Smooth muscle cell (in vitro differentiated cells): ENCODE measurements around the gene ZNF835. TPM values are rescaled to one million over a fixed set of nuclear protein-coding genes. Genes with fewer than 3 reads are reported as not detected.

ENCODE experiments used
- DNase-seq: peaks from one replicate; lab custom pipeline; 2025; ENCODE audit not compliant: unreplicated experiment; lab: John Stamatoyannopoulos, UW
- H2AFZ ChIP-seq: fragments of 200-600 bp; sonication (generic); 2 replicates; pipeline ENCODE4 v1.6.0; 2016; ENCODE audit warnings: antibody characterized with exemption, low read depth, mild to moderate bottlenecking
- H3F3A ChIP-seq: fragments of 200-600 bp; sonication (generic); 2 replicates; pipeline ENCODE4 v1.6.0; 2017; ENCODE audit warnings: antibody characterized with exemption, low read depth
- H3K27ac ChIP-seq: fragments of 200-600 bp; sonication (generic); 2 replicates; pipeline ENCODE4 v1.5.1; 2016; ENCODE audit warnings: low read depth, mild to moderate bottlenecking
- H3K27me3 ChIP-seq: fragments of 200-600 bp; sonication (generic); 2 replicates; pipeline ENCODE4 v1.6.1; 2016; ENCODE audit warnings: low read depth, mild to moderate bottlenecking
- H3K36me3 ChIP-seq: fragments of 200-600 bp; sonication (generic); 2 replicates; pipeline ENCODE4 v1.5.1; 2016; ENCODE audit warnings: low read depth
- H3K4me1 ChIP-seq: fragments of 200-600 bp; sonication (generic); 2 replicates; pipeline ENCODE4 v1.5.1; 2016; ENCODE audit warnings: low read depth
- H3K4me2 ChIP-seq: fragments of 200-600 bp; sonication (generic); 2 replicates; pipeline ENCODE4 v1.6.0; 2016; ENCODE audit warnings: mild to moderate bottlenecking
- H3K4me3 ChIP-seq: fragments of 200-600 bp; sonication (generic); 2 replicates; pipeline ENCODE4 v1.5.1; 2016; ENCODE audit warnings: mild to moderate bottlenecking
- H3K79me2 ChIP-seq: fragments of 200-600 bp; sonication (generic); 2 replicates; pipeline ENCODE4 v1.6.0; 2016; ENCODE audit warnings: low read depth, mild to moderate bottlenecking
- H3K9ac ChIP-seq: fragments of 200-600 bp; sonication (generic); 2 replicates; pipeline ENCODE4 v1.6.0; 2016; ENCODE audit warnings: low read depth
- H3K9me3 ChIP-seq: fragments of 200-600 bp; sonication (generic); replicated peaks from 2 replicates; pipeline ENCODE4 v1.5.1; 2016; ENCODE audit warnings: low read depth
- H4K20me1 ChIP-seq: fragments of 200-600 bp; sonication (generic); 2 replicates; pipeline ENCODE4 v1.6.0; 2016; ENCODE audit warnings: low read depth
- CTCF ChIP-seq: fragments of 200-600 bp; sonication (generic); IDR thresholded peaks from 2 replicates; pipeline ENCODE4 v1.5.1; 2017; ENCODE audit warnings: borderline replicate concordance, mild to moderate bottlenecking, antibody characterized with exemption; ENCODE audit not compliant: insufficient read depth, poor library complexity, severe bottlenecking
- WGBS: methylation state at CpG from one replicate; pipeline ENCODE4 v1.1.7; 2016; ENCODE audit warnings: low lambda C conversion rate; 5-methylcytosine and 5-hydroxymethylcytosine counted together
- polyA plus RNA-seq: library from polyadenylated mRNA; unstranded; fragments of >200 nt; fragmentation: Nextera tagmentation; extraction: Ambion mirVana; gene quantifications from 2 replicates; pipeline ENCODE4 v1.2.1, GENCODE V29; 2016
- total RNA-seq: library from RNA; depleted of rRNA; stranded (reverse); fragments of >200 nt; gene quantifications from 2 replicates; pipeline ENCODE4 v1.2.3, GENCODE V29; 2014

The ZNF835 gene
- total and polyA plus RNA-seq, 2 experiments from 2014 or later, result not detected

GRCh38 chr19:56701895-56702294 is 30.3 kb upstream of the ZNF835 start:
- Histone ChIP-seq H3K79me2 (no peaks in the 10 kb centered on the region), H3K4me2 (no peak overlapping the region), H4K20me1 (no peaks in the 10 kb centered on the region), H3K27me3 (no peaks in the 10 kb centered on the region), H3K9ac (no peak overlapping the region), H3K4me1 (no peaks in the 10 kb centered on the region), H2AFZ (no peak overlapping the region), H3K4me3 (no peak overlapping the region), H3F3A (no peaks in the 10 kb centered on the region), H3K27ac (no peak overlapping the region), H3K9me3 (peaks cover 21% of the 10 kb centered on the region), H3K36me3 (no peaks in the 10 kb centered on the region)
- no peak for TF ChIP-seq CTCF
- DNase-seq, result no peak
- WGBS, result 55% methylated on average over 1 of the region's 1 CpG

GRCh38 chr19:56699552-56699951 is 28.0 kb upstream of the ZNF835 start:
- Histone ChIP-seq H3K36me3 (no peaks in the 10 kb centered on the region), H3K4me3 (no peak overlapping the region), H3K27ac (no peak overlapping the region), H3K9me3 (peaks cover 21% of the 10 kb centered on the region), H3K79me2 (no peaks in the 10 kb centered on the region), H2AFZ (no peak overlapping the region), H3F3A (no peaks in the 10 kb centered on the region), H3K4me2 (no peak overlapping the region), H4K20me1 (no peaks in the 10 kb centered on the region), H3K27me3 (no peaks in the 10 kb centered on the region), H3K4me1 (no peaks in the 10 kb centered on the region), H3K9ac (no peak overlapping the region)
- DNase-seq, result no peak
- no peak for TF ChIP-seq CTCF
- WGBS, result 60% methylated on average over 3 of the region's 3 CpGs

GRCh38 chr19:56692206-56692895 is 20.8 kb upstream of the ZNF835 start:
- Histone ChIP-seq H3K27ac (no peak overlapping the region), H3K4me2 (no peak overlapping the region), H3K36me3 (no peaks in the 10 kb centered on the region), H3K27me3 (no peaks in the 10 kb centered on the region), H3K9me3 (peaks cover 4% of the 10 kb centered on the region), H2AFZ (no peak overlapping the region), H3K9ac (no peak overlapping the region), H3F3A (no peaks in the 10 kb centered on the region), H3K4me1 (no peaks in the 10 kb centered on the region), H3K79me2 (no peaks in the 10 kb centered on the region), H3K4me3 (no peak overlapping the region), H4K20me1 (no peaks in the 10 kb centered on the region)
- 47% methylated on average over 8 of the region's 8 CpGs for WGBS
- DNase-seq, result no peak
- no peak for TF ChIP-seq CTCF

- Histone ChIP-seq H3F3A (no peaks in the 10 kb centered on the region), H3K4me3 (no peak overlapping the region), H3K36me3 (no peaks in the 10 kb centered on the region), H3K4me1 (no peaks in the 10 kb centered on the region), H4K20me1 (no peaks in the 10 kb centered on the region), H3K27me3 (no peaks in the 10 kb centered on the region), H3K27ac (no peak overlapping the region), H3K79me2 (no peaks in the 10 kb centered on the region), H3K9me3 (peaks cover 4% of the 10 kb centered on the region), H3K9ac (no peak overlapping the region), H3K4me2 (no peak overlapping the region), H2AFZ (no peak overlapping the region)
- WGBS, result 81% methylated on average over 10 of the region's 10 CpGs
- no peak for DNase-seq
- TF ChIP-seq CTCF, result no peak
Measured at GRCh38 chr19:56690670-56691069, 19.1 kb upstream of the ZNF835 start.
